GM10266 (cell line): ENCODE data around the gene TRPM2.

ENCODE experiments used
- DNase-seq: peaks from one replicate; pipeline ENCODE4 v3.0.0; 2012; ENCODE audit errors: extremely low spot score
- CTCF ChIP-seq: IDR thresholded peaks from 2 replicates; pipeline ENCODE4 v1.5.1; 2012; ENCODE audit warnings: mild to moderate bottlenecking, low read depth; ENCODE audit not compliant: control insufficient read depth, insufficient read depth; ENCODE audit errors: missing control alignments

Gene TRPM2

GRCh38 chr21:44486302-44486701 lies 132.9 kb downstream of the TRPM2 start:
- DNase-seq: no peak

GRCh38 chr21:44487831-44488230 lies 134.4 kb downstream of the TRPM2 start:
- TF ChIP-seq CTCF: peak; percentile 40
- peak; percentile 64 for DNase-seq

More at GRCh38 chr21:44486302-44486701, 132.9 kb downstream of the TRPM2 start:
- no peak for TF ChIP-seq CTCF

GRCh38 chr21:44489962-44490361 lies 136.5 kb downstream of the TRPM2 start:
- no peak for DNase-seq
- no peak for TF ChIP-seq CTCF

- no peak for DNase-seq
- TF ChIP-seq CTCF: no peak
Measured at GRCh38 chr21:44490405-44490804, 137.0 kb downstream of the TRPM2 start.

GRCh38 chr21:44490816-44491215 lies 137.4 kb downstream of the TRPM2 start:
- no peak for DNase-seq
- TF ChIP-seq CTCF: no peak
